Activated T-cell treated with anti-CD3 and anti-CD28 coated beads for 1 hour (primary cell): ENCODE measurements around the gene TBCEL.

Experiments used
- DNase-seq: peaks from one replicate; pipeline ENCODE4 v3.0.0-alpha.2; 2020; ENCODE audit warnings: low read depth

The TBCEL gene

DNA sequence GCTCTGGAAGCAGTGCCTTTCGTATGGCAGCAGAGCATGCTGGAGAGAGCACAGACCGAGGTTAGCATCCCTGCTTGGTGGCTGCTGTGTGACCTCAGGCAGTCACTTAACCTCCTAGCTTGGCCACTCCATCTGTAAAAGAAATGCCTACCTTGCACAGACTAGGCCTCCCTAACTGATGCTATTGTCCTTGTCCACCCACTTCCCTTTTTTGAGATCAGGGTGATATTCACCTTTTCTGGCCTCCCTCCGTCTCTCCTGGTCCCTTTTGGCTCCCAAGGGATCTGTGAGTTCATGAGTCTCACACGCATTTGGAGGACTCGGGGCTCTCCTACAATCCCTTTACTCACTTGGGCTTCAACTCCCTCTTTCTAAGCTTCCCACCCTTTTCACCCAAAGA is 114.4 kb downstream of the TBCEL start:
- no peak for DNase-seq

DNA sequence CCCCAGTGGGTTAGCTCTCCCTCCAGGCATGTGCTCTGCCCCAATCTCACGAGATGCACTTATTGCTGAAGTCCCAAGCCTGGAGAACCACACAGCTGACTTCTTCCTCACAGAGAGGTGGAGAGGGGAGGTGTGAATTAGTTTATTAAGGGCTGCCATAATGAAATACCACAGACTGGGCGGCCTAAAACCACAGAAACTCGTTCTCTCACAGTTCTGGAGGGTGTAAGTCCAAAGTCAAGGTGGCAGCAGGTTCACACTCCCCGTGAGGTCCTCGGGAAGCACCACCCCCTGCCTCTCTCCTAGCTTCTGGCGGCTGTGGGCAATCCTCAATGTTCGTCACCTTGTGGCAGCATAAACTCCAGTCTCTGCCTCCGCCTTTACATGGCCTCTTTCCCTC is 116.5 kb downstream of the TBCEL start:
- no peak for DNase-seq
